H9 (cell line): ENCODE data around the gene C1orf74. TPM values are rescaled to one million over a fixed set of nuclear protein-coding genes. Genes with fewer than 3 reads are reported as not detected.
A peak's percentile ranks its signal among the peaks of the same experiment; 100 is the strongest.

Source experiments
- DNase-seq: peaks from one replicate; pipeline ENCODE4 v3.0.0-alpha.2; 2017
- H2AFZ ChIP-seq: one replicate; pipeline ENCODE4 v1.6.1; 2013; ENCODE audit warnings: mild to moderate bottlenecking, low read length, control low read depth, moderate library complexity
- H2AK5ac ChIP-seq: 2 replicates; pipeline ENCODE4 v1.6.1; 2013; ENCODE audit warnings: low read length, control low read depth, mixed read lengths; ENCODE audit not compliant: insufficient read length
- H2BK120ac ChIP-seq: one replicate; pipeline ENCODE4 v1.6.1; 2013; ENCODE audit warnings: low read depth, mild to moderate bottlenecking, low read length, control low read depth, inconsistent platforms; ENCODE audit not compliant: poor library complexity, severe bottlenecking
- H2BK12ac ChIP-seq: 2 replicates; pipeline ENCODE4 v1.6.1; 2013; ENCODE audit warnings: low read length, control low read depth, mixed read lengths, low read depth; ENCODE audit not compliant: insufficient read length
- H2BK15ac ChIP-seq: 2 replicates; pipeline ENCODE4 v1.6.1; 2013; ENCODE audit warnings: low read depth, low read length, control low read depth
- H2BK20ac ChIP-seq: one replicate; pipeline ENCODE4 v1.6.1; 2013; ENCODE audit warnings: low read depth, mild to moderate bottlenecking, low read length, control low read depth, inconsistent platforms; ENCODE audit not compliant: poor library complexity, severe bottlenecking
- H2BK5ac ChIP-seq: 2 replicates; pipeline ENCODE4 v1.6.1; 2013; ENCODE audit warnings: low read length, control low read depth, mixed read lengths; ENCODE audit not compliant: insufficient read length
- H3K14ac ChIP-seq: 2 replicates; pipeline ENCODE4 v1.6.1; 2013; ENCODE audit warnings: low read length, control low read depth; ENCODE audit not compliant: insufficient read depth
- H3K18ac ChIP-seq: 2 replicates; pipeline ENCODE4 v1.6.1; 2013; ENCODE audit warnings: low read depth, mild to moderate bottlenecking, mixed read lengths, low read length, control low read depth; ENCODE audit not compliant: insufficient read length
- H3K23ac ChIP-seq: 2 replicates; pipeline ENCODE4 v1.6.1; 2013; ENCODE audit warnings: low read length, control low read depth, mixed read lengths, low read depth; ENCODE audit not compliant: insufficient read length
- H3K23me2 ChIP-seq: 2 replicates; pipeline ENCODE4 v1.6.1; 2013; ENCODE audit warnings: low read depth, mild to moderate bottlenecking, mixed read lengths, low read length, control low read depth; ENCODE audit not compliant: insufficient read length, poor library complexity, severe bottlenecking
- H3K27ac ChIP-seq: 2 replicates; pipeline ENCODE4 v1.5.1; 2013; ENCODE audit warnings: low read length, control low read depth, mixed read lengths, low read depth; ENCODE audit not compliant: insufficient read length
- H3K27me3 ChIP-seq: 2 replicates; pipeline ENCODE4 v1.6.1; 2013; ENCODE audit warnings: low read length, control low read depth, inconsistent platforms; ENCODE audit not compliant: insufficient read depth
- H3K4ac ChIP-seq: 2 replicates; pipeline ENCODE4 v1.6.1; 2013; ENCODE audit warnings: low read depth, mild to moderate bottlenecking, control low read depth, inconsistent platforms, low read length, moderate library complexity
- H3K4me1 ChIP-seq: 2 replicates; pipeline ENCODE4 v1.6.1; 2013; ENCODE audit warnings: low read length, control low read depth, inconsistent platforms; ENCODE audit not compliant: insufficient read depth
- H3K4me2 ChIP-seq: 2 replicates; pipeline ENCODE4 v1.6.1; 2013; ENCODE audit warnings: low read length, control low read depth, mixed read lengths; ENCODE audit not compliant: insufficient read length, insufficient read depth
- H3K56ac ChIP-seq: 2 replicates; pipeline ENCODE4 v1.6.1; 2013; ENCODE audit warnings: low read depth, mild to moderate bottlenecking, mixed read lengths, low read length, control low read depth; ENCODE audit not compliant: insufficient read length
- H3K79me1 ChIP-seq: 2 replicates; pipeline ENCODE4 v1.6.1; 2013; ENCODE audit warnings: low read depth, mild to moderate bottlenecking, moderate library complexity, low read length, control low read depth, inconsistent platforms; ENCODE audit not compliant: insufficient read depth, poor library complexity, severe bottlenecking
- H3K79me2 ChIP-seq: 2 replicates; pipeline ENCODE4 v1.6.1; 2013; ENCODE audit warnings: low read length, control low read depth, inconsistent platforms; ENCODE audit not compliant: insufficient read depth
- H3K9ac ChIP-seq: 2 replicates; pipeline ENCODE4 v1.6.1; 2013; ENCODE audit warnings: low read length, control low read depth, mixed read lengths; ENCODE audit not compliant: insufficient read length; ENCODE audit errors: extremely low read depth
- H3K9me3 ChIP-seq: one replicate; pipeline ENCODE4 v1.6.1; 2013; ENCODE audit warnings: low read depth, low read length, inconsistent platforms; ENCODE audit not compliant: control insufficient read depth
- H3T11ph ChIP-seq: one replicate; pipeline ENCODE4 v1.6.1; 2013; ENCODE audit warnings: mild to moderate bottlenecking, low read length, control low read depth, inconsistent platforms
- H4K20me1 ChIP-seq: one replicate; pipeline ENCODE4 v1.6.1; 2013; ENCODE audit not compliant: control insufficient read depth, insufficient read length, insufficient read depth
- H4K5ac ChIP-seq: 2 replicates; pipeline ENCODE4 v1.6.1; 2013; ENCODE audit warnings: low read depth, mild to moderate bottlenecking, mixed read lengths, low read length, control low read depth; ENCODE audit not compliant: insufficient read length
- H4K8ac ChIP-seq: replicated peaks from 2 replicates; pipeline ENCODE4 v1.6.1; 2013; ENCODE audit warnings: low read length, control low read depth, mixed read lengths, low read depth; ENCODE audit not compliant: insufficient read length
- H4K91ac ChIP-seq: 2 replicates; pipeline ENCODE4 v1.6.1; 2013; ENCODE audit warnings: low read depth, mild to moderate bottlenecking, moderate library complexity, mixed read lengths, low read length, control low read depth; ENCODE audit not compliant: insufficient read length
- H3K27ac Mint-ChIP-seq, 3 experiments: 2 replicates in 2 of 3; 3 replicates in 1 of 3; pipeline ENCODE4 v1.8.0; 2020 to 2021; ENCODE audit warnings: mixed read lengths in 3 of 3, mild to moderate bottlenecking in 1 of 3, moderate library complexity in 1 of 3
- H3K27me3 Mint-ChIP-seq: 2 replicates; pipeline ENCODE4 v1.8.0; 2021; ENCODE audit warnings: low read depth, mild to moderate bottlenecking, moderate library complexity, mixed read lengths
- H3K36me3 Mint-ChIP-seq, 3 experiments: 2 replicates in 2 of 3; 3 replicates in 1 of 3; pipeline ENCODE4 v1.8.0; 2020 to 2021; ENCODE audit warnings: low read depth in 3 of 3, mixed read lengths in 3 of 3; ENCODE audit not compliant: insufficient read depth in 1 of 3
- H3K4me1 Mint-ChIP-seq, 2 experiments: 2 replicates each; pipeline ENCODE4 v1.8.0; 2020; ENCODE audit warnings: mixed read lengths in 2 of 2
- H3K4me3 Mint-ChIP-seq, 2 experiments: 2 replicates in 1 of 2; 3 replicates in 1 of 2; pipeline ENCODE4 v1.8.0; 2020 to 2021; ENCODE audit warnings: mild to moderate bottlenecking in 2 of 2, mixed read lengths in 2 of 2, moderate library complexity in 1 of 2
- H3K9me3 Mint-ChIP-seq, 2 experiments: 2 replicates in 1 of 2; 3 replicates in 1 of 2; pipeline ENCODE4 v1.8.0; 2020; ENCODE audit warnings: mild to moderate bottlenecking in 2 of 2, mixed read lengths in 2 of 2, moderate library complexity in 1 of 2
- WGBS: extraction: QIAGEN DNeasy Blood & Tissue Kit; methylation state at CpG from one replicate; pipeline ENCODE4 v1.1.7; 2013; ENCODE audit warnings: missing lambda C conversion rate, low lambda C conversion rate, mixed read lengths; ENCODE audit not compliant: insufficient read length; ENCODE audit errors: extremely low coverage; 5-methylcytosine and 5-hydroxymethylcytosine counted together
- total RNA-seq: library from RNA; stranded (reverse); gene quantifications from 2 replicates; pipeline ENCODE4 v1.2.1, GENCODE V29; 2021
- TF ChIP-seq, protein P1 (sequence below): fragments of 200-600 bp; sonication (generic); conservative IDR thresholded peaks from 3 replicates; pipeline ENCODE4 v1.8.0; 2021; ENCODE audit warnings: antibody characterized with exemption, mild to moderate bottlenecking

The C1orf74 gene
- total RNA-seq, 1 experiment from 2014 or later, result 2.4 TPM

DNA sequence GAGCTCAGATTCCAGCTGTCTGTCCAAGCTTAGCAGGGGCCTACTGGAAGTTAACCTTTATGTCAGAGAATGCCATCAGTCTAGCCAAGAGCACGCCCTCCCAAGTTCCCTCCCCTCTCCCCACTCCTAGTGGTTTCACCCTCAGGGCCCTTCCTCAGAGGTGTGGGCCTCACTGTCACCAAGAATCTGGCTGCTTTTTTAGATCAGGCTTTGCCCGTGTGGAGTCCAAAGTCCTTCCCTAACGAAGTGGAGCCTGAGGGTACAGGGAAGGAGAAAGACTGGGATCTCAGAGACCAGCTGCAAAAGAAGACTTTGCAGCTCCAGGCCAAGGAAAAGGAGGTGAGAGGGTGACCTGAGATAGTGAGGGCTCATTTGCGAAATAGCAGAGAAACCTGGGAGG lies 4.1 kb downstream of the C1orf74 start:
- Histone ChIP-seq H4K91ac (no peak overlapping the region), H3K23me2 (no peaks in the 10 kb centered on the region), H2AFZ (no peak overlapping the region), H3K79me2 (no peaks in the 10 kb centered on the region; the same call in 1 of the 2 replicates), H2BK5ac (no peak overlapping the region), H2BK20ac (no peak overlapping the region), H4K20me1 (no peaks in the 10 kb centered on the region), H2BK120ac (no peak overlapping the region), H3K18ac (no peak overlapping the region), H3K79me1 (no peaks in the 10 kb centered on the region), H4K5ac (no peak overlapping the region), H3T11ph (no peak overlapping the region), H3K4me1 (no peaks in the 10 kb centered on the region), H3K9me3 (no peaks in the 10 kb centered on the region), H3K9ac (no peak overlapping the region), H3K4me2 (no peak overlapping the region), H3K27me3 (no peaks in the 10 kb centered on the region), H3K27ac (no peak overlapping the region), H3K14ac (no peak overlapping the region), H2AK5ac (no peak overlapping the region), H4K8ac (no peak overlapping the region), H2BK12ac (no peak overlapping the region), H3K4ac (no peak overlapping the region), H3K56ac (no peak overlapping the region), H2BK15ac (no peak overlapping the region), H3K23ac (no peak overlapping the region)
- Mint-ChIP-seq H3K4me3 (no peak overlapping the region), H3K27ac (peak overlapping the region in 1 of 3 experiments; percentile 42; a peak in 1 of 7 replicates), H3K9me3 (no peaks in the 10 kb centered on the region; a peak in 1 of 5 replicates), H3K27me3 (peaks cover 2% of the 10 kb centered on the region; the same call in 1 of the 2 replicates), H3K36me3 (peaks cover 0 to 10% (median 10%) of the 10 kb centered on the region in 3 experiments; a peak in 5 of 7 replicates), H3K4me1 (peaks cover 10 to 14% of the 10 kb centered on the region in 2 experiments)
- no CpG with 5 or more reads among the region's 4 CpGs for WGBS
- DNase-seq, result no peak
- TF ChIP-seq, protein P1, sequence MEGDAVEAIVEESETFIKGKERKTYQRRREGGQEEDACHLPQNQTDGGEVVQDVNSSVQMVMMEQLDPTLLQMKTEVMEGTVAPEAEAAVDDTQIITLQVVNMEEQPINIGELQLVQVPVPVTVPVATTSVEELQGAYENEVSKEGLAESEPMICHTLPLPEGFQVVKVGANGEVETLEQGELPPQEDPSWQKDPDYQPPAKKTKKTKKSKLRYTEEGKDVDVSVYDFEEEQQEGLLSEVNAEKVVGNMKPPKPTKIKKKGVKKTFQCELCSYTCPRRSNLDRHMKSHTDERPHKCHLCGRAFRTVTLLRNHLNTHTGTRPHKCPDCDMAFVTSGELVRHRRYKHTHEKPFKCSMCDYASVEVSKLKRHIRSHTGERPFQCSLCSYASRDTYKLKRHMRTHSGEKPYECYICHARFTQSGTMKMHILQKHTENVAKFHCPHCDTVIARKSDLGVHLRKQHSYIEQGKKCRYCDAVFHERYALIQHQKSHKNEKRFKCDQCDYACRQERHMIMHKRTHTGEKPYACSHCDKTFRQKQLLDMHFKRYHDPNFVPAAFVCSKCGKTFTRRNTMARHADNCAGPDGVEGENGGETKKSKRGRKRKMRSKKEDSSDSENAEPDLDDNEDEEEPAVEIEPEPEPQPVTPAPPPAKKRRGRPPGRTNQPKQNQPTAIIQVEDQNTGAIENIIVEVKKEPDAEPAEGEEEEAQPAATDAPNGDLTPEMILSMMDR, result no peak
